Epithelial cell of proximal tubule (primary cell): Measurements from ENCODE around the gene PIBF1. TPM values are rescaled to one million over a fixed set of nuclear protein-coding genes. Genes with fewer than 3 reads are reported as not detected.

Experiments used
- DNase-seq: peaks from one replicate; pipeline ENCODE4 v3.0.0-alpha.2; 2011; ENCODE audit warnings: low read depth
- H3K4me3 ChIP-seq: 2 replicates; pipeline ENCODE4 v1.5.1; 2011; ENCODE audit warnings: low read depth, mild to moderate bottlenecking, low read length
- CTCF ChIP-seq: conservative IDR thresholded peaks from 2 replicates; pipeline ENCODE4 v1.5.1; 2012; ENCODE audit warnings: low read depth, mild to moderate bottlenecking, low read length
- total RNA-seq: library from RNA; depleted of rRNA; stranded (reverse); fragments of >200 nt; gene quantifications from 2 replicates; pipeline ENCODE4 v1.2.3, GENCODE V29; 2015

Gene PIBF1
- total RNA-seq, 1 donor from 2014 or later: 13.1 TPM

GRCh38 chr13:72849571-72849970 is 67.6 kb downstream of the PIBF1 start:
- TF ChIP-seq CTCF: no peak
- H3K4me3 ChIP-seq: no peak overlapping the region
- no peak for DNase-seq

- peak overlapping the region; percentile 20 for H3K4me3 ChIP-seq
- peak; percentile 43 for DNase-seq
These were observed 69.2 kb downstream of the PIBF1 start for GRCh38 chr13:72850959-72851677.

GRCh38 chr13:72851678-72852014 is 69.7 kb downstream of the PIBF1 start:
- TF ChIP-seq CTCF: no peak
- DNase-seq: no peak
- peak overlapping the region; percentile 20 for H3K4me3 ChIP-seq

More at GRCh38 chr13:72850959-72851677, 69.2 kb downstream of the PIBF1 start:
- no peak for TF ChIP-seq CTCF

GRCh38 chr13:72852207-72852606 is 70.3 kb downstream of the PIBF1 start:
- H3K4me3 ChIP-seq: peak overlapping the region; percentile 20
- DNase-seq: no peak
- TF ChIP-seq CTCF: no peak

- no peak overlapping the region for H3K4me3 ChIP-seq
- no peak for TF ChIP-seq CTCF
- no peak for DNase-seq
These were observed 71.1 kb downstream of the PIBF1 start for GRCh38 chr13:72853000-72853399.

GRCh38 chr13:72864142-72865011 is 82.4 kb downstream of the PIBF1 start:
- H3K4me3 ChIP-seq: no peak overlapping the region
- no peak for DNase-seq
- no peak for TF ChIP-seq CTCF

- no peak for DNase-seq
- no peak for TF ChIP-seq CTCF
- no peak overlapping the region for H3K4me3 ChIP-seq
These were observed 86.3 kb downstream of the PIBF1 start for GRCh38 chr13:72868229-72868628.
